ENCODE results near the gene LTN1. TPM values are rescaled to one million over a fixed set of nuclear protein-coding genes. Genes with fewer than 3 reads are reported as not detected.
"Not testable (repeated sequence)": the region's sequence is repeated elsewhere in the genome, so short reads cannot be mapped to it uniquely, and the experiment has no call there.

The LTN1 gene
- polyA plus RNA-seq, 1 of the 3 experiments (the other 2 are of a cell fraction), result 3.2 TPM

DNA sequence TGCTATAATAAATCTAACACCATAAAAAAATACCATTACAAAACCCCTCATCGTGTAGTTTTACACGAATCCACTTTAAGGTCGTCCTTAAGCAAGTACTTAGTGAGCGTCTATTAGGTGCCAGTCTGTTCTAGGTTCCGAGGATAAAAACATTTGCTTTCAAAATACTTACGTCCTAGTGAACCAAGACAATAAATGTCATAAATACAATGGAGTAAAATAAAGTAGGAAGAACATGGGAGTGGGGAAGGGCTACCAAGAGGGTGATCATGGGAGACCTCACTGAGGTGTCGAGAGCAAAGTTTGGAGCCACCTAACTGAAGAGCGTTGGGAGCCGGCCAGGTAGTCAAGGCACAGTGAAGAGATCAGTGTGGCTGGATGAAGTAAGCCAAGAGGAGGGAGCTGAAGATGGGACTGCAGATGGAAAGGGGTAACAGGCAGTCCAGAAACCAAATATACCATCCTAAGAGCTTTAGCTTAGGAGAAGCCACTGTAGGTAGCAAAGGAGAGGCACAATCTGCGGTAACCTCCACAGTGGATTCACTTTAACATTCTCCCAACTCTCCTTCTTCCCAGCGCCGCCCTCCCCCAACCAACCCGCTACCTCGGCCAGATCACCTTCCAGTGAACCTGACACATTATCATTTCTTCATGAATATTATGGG is 684 bp downstream of the LTN1 start:
- H3K9ac ChIP-seq, result peak overlapping the region; percentile 74
- H3K27ac ChIP-seq (ENCODE audit: low read depth in 2 of 2, low read length in 1 of 2), result peak overlapping the region; percentile 66 to 82; a peak in 3 of 4 replicates
- ChIA-PET POLR2A (interaction anchor here (0.6 to 2.5 kb wide), 3 partner anchors 11 to 33 kb away, joined by 3 to 27 read pairs (median 15); partner anchors contain the start of gene USP16), CTCF (no interaction called here)
- no peaks in the 10 kb centered on the region for H4K20me1 ChIP-seq (ENCODE audit: insufficient read depth)
- H3K79me2 ChIP-seq (ENCODE audit: insufficient read depth), result peaks cover 57% of the 10 kb centered on the region
- H3K4me1 ChIP-seq (ENCODE audit: control insufficient read depth in 1 of 2, insufficient read depth in 2 of 2, low read depth in 1 of 2, low read length in 1 of 2), result peaks cover 0 to 20% of the 10 kb centered on the region in 2 experiments; a peak in 2 of 4 replicates
- no peaks in the 10 kb centered on the region for H3K27me3 ChIP-seq (ENCODE audit: insufficient read depth)
- peak overlapping the region; percentile 89 to 91 for H3K4me3 ChIP-seq (ENCODE audit: low read depth in 2 of 2, low read length in 1 of 2)
- no peaks in the 10 kb centered on the region for H3K9me3 ChIP-seq
- peak overlapping the region; percentile 70 for H2AFZ ChIP-seq (ENCODE audit: low read depth)
- no peaks in the 10 kb centered on the region for H3K36me3 ChIP-seq (replicated peaks in 1 of 2; ENCODE audit: control insufficient read depth in 1 of 2, insufficient read depth in 2 of 2, low read length in 1 of 2)
- H3K9me2 ChIP-seq, result no peaks in the 10 kb centered on the region
- H3K4me2 ChIP-seq, result peak overlapping the region; percentile 91
- 4% methylated on average over 14 of the region's 14 CpGs for WGBS (ENCODE audit: low lambda C conversion rate)
- TF ChIP-seq, protein P1, sequence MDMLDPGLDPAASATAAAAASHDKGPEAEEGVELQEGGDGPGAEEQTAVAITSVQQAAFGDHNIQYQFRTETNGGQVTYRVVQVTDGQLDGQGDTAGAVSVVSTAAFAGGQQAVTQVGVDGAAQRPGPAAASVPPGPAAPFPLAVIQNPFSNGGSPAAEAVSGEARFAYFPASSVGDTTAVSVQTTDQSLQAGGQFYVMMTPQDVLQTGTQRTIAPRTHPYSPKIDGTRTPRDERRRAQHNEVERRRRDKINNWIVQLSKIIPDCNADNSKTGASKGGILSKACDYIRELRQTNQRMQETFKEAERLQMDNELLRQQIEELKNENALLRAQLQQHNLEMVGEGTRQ (IDR thresholded peaks at IDR 0.05; ENCODE audit: borderline replicate concordance, low read depth, low read length), result no peak
- TF ChIP-seq, protein P2, sequence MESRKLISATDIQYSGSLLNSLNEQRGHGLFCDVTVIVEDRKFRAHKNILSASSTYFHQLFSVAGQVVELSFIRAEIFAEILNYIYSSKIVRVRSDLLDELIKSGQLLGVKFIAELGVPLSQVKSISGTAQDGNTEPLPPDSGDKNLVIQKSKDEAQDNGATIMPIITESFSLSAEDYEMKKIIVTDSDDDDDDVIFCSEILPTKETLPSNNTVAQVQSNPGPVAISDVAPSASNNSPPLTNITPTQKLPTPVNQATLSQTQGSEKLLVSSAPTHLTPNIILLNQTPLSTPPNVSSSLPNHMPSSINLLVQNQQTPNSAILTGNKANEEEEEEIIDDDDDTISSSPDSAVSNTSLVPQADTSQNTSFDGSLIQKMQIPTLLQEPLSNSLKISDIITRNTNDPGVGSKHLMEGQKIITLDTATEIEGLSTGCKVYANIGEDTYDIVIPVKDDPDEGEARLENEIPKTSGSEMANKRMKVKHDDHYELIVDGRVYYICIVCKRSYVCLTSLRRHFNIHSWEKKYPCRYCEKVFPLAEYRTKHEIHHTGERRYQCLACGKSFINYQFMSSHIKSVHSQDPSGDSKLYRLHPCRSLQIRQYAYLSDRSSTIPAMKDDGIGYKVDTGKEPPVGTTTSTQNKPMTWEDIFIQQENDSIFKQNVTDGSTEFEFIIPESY (IDR thresholded peaks at IDR 0.05; ENCODE audit: borderline replicate concordance, low read depth), result no peak
- TF ChIP-seq FOXM1 (IDR thresholded peaks at IDR 0.05; ENCODE audit: low read depth), result no peak
- TF ChIP-seq TEAD4 (IDR thresholded peaks at IDR 0.05; ENCODE audit: borderline replicate concordance, insufficient read depth), result no peak
- no peak for TF ChIP-seq GATA2 (CRISPR knock-in tag; IDR thresholded peaks at IDR 0.05)
- DNase-seq, result no peak
- H3F3A ChIP-seq (replicated peaks; ENCODE audit: insufficient read depth), result peaks cover 11% of the 10 kb centered on the region

DNA sequence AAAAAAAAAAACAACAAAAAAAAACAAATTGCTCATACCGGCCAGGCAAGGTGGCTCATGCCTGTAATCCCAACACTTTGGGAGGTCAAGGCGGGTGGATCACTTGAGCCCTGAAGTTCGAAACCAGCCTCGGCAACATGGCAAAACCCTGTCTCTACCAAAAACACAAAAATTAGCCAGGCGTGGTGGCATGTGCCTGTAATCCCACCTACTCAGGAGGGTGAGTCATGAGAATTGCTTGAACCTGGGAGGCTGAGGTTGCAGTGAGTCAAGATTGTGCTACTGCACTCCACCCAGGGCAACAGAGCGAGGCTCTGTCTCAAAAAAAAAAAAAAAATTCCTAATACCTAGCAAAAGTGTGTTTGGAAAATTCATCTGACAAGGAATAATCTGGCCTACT is 4.5 kb downstream of the LTN1 start:
- CTCF ChIA-PET, H3K4me2 ChIP-seq: not testable (repeated sequence)
- peaks cover 67% of the 10 kb centered on the region for H3K79me2 ChIP-seq (ENCODE audit: insufficient read depth)

DNA sequence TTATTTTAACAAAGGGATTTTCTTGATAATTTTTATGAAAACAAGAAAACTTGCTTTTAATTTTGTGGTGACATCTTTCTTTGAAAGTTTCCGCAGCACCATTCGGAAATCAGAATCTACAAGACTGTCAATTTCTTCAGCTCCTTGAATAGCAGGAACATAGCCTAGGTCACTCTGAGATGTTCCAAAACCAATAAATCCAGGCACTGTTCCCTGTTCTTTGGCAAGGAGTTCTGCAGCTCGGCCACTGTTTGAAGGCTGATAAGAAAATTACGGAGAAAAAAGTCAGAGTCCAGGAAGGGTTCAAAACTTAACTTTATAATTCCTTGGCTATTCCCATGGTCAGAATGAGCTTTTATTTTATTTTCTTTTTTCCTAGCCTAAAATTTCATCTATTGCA is 6.0 kb downstream of the LTN1 start:
- no peak overlapping the region for H3K4me3 ChIP-seq (ENCODE audit: low read depth in 2 of 2, low read length in 1 of 2)
- H3K9me3 ChIP-seq, result no peaks in the 10 kb centered on the region
- ChIA-PET CTCF (interaction anchor here (0.6 kb wide), 1 partner anchor 131 kb away, joined by 3 read pairs; no protein-coding TSS in a partner anchor), POLR2A (no interaction called here)
- H3K4me1 ChIP-seq (ENCODE audit: control insufficient read depth in 1 of 2, insufficient read depth in 2 of 2, low read depth in 1 of 2, low read length in 1 of 2), result peaks cover 0 to 9% of the 10 kb centered on the region in 2 experiments; a peak in 2 of 4 replicates
- no peak overlapping the region for H3K9ac ChIP-seq
- peaks cover 38 to 46% of the 10 kb centered on the region in 2 experiments for H3K36me3 ChIP-seq (replicated peaks in 1 of 2; ENCODE audit: control insufficient read depth in 1 of 2, insufficient read depth in 2 of 2, low read length in 1 of 2)
- DNase-seq, result no peak
- H3K79me2 ChIP-seq (ENCODE audit: insufficient read depth), result peaks cover 57% of the 10 kb centered on the region
- no peak overlapping the region for H3K4me2 ChIP-seq
- H3F3A ChIP-seq (replicated peaks; ENCODE audit: insufficient read depth), result peaks cover 14% of the 10 kb centered on the region
- H3K27ac ChIP-seq (ENCODE audit: low read depth in 2 of 2, low read length in 1 of 2), result no peak overlapping the region
- H3K27me3 ChIP-seq (ENCODE audit: insufficient read depth), result no peaks in the 10 kb centered on the region
- no peaks in the 10 kb centered on the region for H3K9me2 ChIP-seq
- H2AFZ ChIP-seq (ENCODE audit: low read depth), result no peak overlapping the region
- WGBS (ENCODE audit: low lambda C conversion rate), result 100% methylated on average over 4 of the region's 4 CpGs
- TF ChIP-seq CHD2 (IDR thresholded peaks at IDR 0.05; ENCODE audit: low read length, partially characterized antibody) (no peak), FOXJ3 (CRISPR knock-in tag; IDR thresholded peaks at IDR 0.05) (no peak), RFX5 (IDR thresholded peaks at IDR 0.05; ENCODE audit: low read length) (no peak), YY1 (IDR thresholded peaks at IDR 0.05; ENCODE audit: low read depth) (no peak), TCF12 (IDR thresholded peaks at IDR 0.05) (no peak), NFIC (IDR thresholded peaks at IDR 0.05; ENCODE audit: borderline replicate concordance) (no peak), TAF1 (IDR thresholded peaks at IDR 0.05; ENCODE audit: borderline replicate concordance, low read depth, low read length) (no peak), RAD21 (IDR thresholded peaks at IDR 0.05; ENCODE audit: low read length) (no peak)
- TF ChIP-seq, protein P2 (IDR thresholded peaks at IDR 0.05; ENCODE audit: borderline replicate concordance, low read depth), result no peak
- TF ChIP-seq, protein P1 (IDR thresholded peaks at IDR 0.05; ENCODE audit: borderline replicate concordance, low read depth, low read length), result no peak
- H4K20me1 ChIP-seq (ENCODE audit: insufficient read depth), result no peaks in the 10 kb centered on the region

More for the DNA sequence above, 4.5 kb downstream of the LTN1 start:
- DNase-seq; H3K9ac ChIP-seq; H3K9me2 ChIP-seq; H2AFZ ChIP-seq (ENCODE audit: low read depth); H3K9me3 ChIP-seq; H3K27me3 ChIP-seq (ENCODE audit: insufficient read depth); H4K20me1 ChIP-seq (ENCODE audit: insufficient read depth); POLR2A ChIA-PET; H3K27ac ChIP-seq (ENCODE audit: low read depth in 2 of 2, low read length in 1 of 2); H3K4me3 ChIP-seq (ENCODE audit: low read depth in 2 of 2, low read length in 1 of 2): not testable (repeated sequence)
- peaks cover 14% of the 10 kb centered on the region for H3F3A ChIP-seq (replicated peaks; ENCODE audit: insufficient read depth)
- 88% methylated on average over 6 of the region's 6 CpGs for WGBS (ENCODE audit: low lambda C conversion rate)
- H3K36me3 ChIP-seq (replicated peaks in 1 of 2; ENCODE audit: control insufficient read depth in 1 of 2, insufficient read depth in 2 of 2, low read length in 1 of 2), result peaks cover 25 to 32% of the 10 kb centered on the region in 2 experiments
- peaks cover 0 to 14% of the 10 kb centered on the region in 2 experiments; a peak in 2 of 4 replicates for H3K4me1 ChIP-seq (ENCODE audit: control insufficient read depth in 1 of 2, insufficient read depth in 2 of 2, low read depth in 1 of 2, low read length in 1 of 2)

All from SK-N-SH (cell line).